Cardiac septum (tissue), 1 donor: ENCODE results near the gene AGRN. TPM values are rescaled to one million over a fixed set of nuclear protein-coding genes. Genes with fewer than 3 reads are reported as not detected.
"Not testable (repeated sequence)": the region's sequence is repeated elsewhere in the genome, so short reads cannot be mapped to it uniquely, and the experiment has no call there.

Experiments used
- DNase-seq: peaks from one replicate; pipeline ENCODE4 v3.0.0-alpha.2; 2020; ENCODE audit warnings: low spot score
- intact Hi-C: fragments of 100-400 bp; cut with DNase I; formaldehyde crosslinking; loops from one replicate; pipeline ENCODE4 v1.14.0; 2022
- long read RNA-seq: library from polyadenylated mRNA; unstranded; transcript quantifications from one replicate; pipeline ENCODE4 v2.0.0, GENCODE V29; 2021
- total RNA-seq: library from RNA; stranded (reverse); fragmentation: NEBNext Ultra II Directional; extraction: Animal tissue kit (Norgen Biotek cat#: 25700); gene quantifications from one replicate; pipeline ENCODE4 v1.2.1, GENCODE V29; 2021
- donor health status: DM: no; HTN: no; CAD: no.

AGRN gene
- total RNA-seq: 27.0 TPM
- long read RNA-seq, partial matches to known transcripts: 16 of 19 reads
- long read RNA-seq, other reads (novel, unspliced or antisense): 3 of 19 reads

- DNase-seq: no peak
- intact Hi-C loops: loop anchor here (2.0 to 10.0 kb wide), 3 partner anchors 19 to 97 kb away; partner anchors contain the start of genes C1orf159 and HES4
These were observed at the start of gene AGRN for GRCh38 chr1:1020000-1020404. Gene AGRN, plus strand, starts transcription at chr1:1020120. Its CDS starts 53 bp downstream, at chr1:1020173.

- intact Hi-C loops: no loop called here
- DNase-seq: no peak
These were observed 49.5 kb upstream of the AGRN start for GRCh38 chr1:970242-970972.

GRCh38 chr1:970973-971730, 48.8 kb upstream of the AGRN start:
- intact Hi-C loops: no loop called here
- no peak for DNase-seq

- DNase-seq: no peak
These were observed 48.0 kb upstream of the AGRN start for GRCh38 chr1:971751-972506.

GRCh38 chr1:972726-973458, 47.0 kb upstream of the AGRN start:
- no peak for DNase-seq
- intact Hi-C loops: no loop called here

More at GRCh38 chr1:971751-972506, 48.0 kb upstream of the AGRN start:
- intact Hi-C loops: no loop called here

- intact Hi-C loops: no loop called here
- no peak for DNase-seq
These were observed 46.2 kb upstream of the AGRN start for GRCh38 chr1:973459-974292.

DNA sequence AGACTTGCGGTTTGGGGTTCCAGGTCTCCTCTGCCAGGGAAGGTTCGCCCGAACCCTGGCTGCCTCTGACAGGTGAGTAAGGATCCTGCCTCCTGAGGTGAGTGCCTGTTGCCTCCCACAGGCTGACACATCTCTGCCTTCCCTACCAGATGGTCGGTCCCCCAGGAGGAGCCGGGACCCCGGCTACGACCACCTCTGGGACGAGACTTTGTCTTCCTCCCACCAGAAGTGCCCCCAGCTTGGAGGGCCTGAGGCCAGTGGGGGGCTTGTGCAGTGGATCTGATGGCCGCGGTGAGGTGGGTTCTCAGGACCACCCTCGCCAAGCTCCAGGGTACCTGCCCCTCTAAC, 45.7 kb upstream of the AGRN start:
- DNase-seq: no peak
- intact Hi-C loops: no loop called here

GRCh38 chr1:974687-975328, 45.1 kb upstream of the AGRN start:
- no peak for DNase-seq

GRCh38 chr1:975365-975764, 44.6 kb upstream of the AGRN start:
- intact Hi-C loops: no loop called here
- no peak for DNase-seq

More at GRCh38 chr1:974687-975328, 45.1 kb upstream of the AGRN start:
- intact Hi-C loops: no loop called here

DNA sequence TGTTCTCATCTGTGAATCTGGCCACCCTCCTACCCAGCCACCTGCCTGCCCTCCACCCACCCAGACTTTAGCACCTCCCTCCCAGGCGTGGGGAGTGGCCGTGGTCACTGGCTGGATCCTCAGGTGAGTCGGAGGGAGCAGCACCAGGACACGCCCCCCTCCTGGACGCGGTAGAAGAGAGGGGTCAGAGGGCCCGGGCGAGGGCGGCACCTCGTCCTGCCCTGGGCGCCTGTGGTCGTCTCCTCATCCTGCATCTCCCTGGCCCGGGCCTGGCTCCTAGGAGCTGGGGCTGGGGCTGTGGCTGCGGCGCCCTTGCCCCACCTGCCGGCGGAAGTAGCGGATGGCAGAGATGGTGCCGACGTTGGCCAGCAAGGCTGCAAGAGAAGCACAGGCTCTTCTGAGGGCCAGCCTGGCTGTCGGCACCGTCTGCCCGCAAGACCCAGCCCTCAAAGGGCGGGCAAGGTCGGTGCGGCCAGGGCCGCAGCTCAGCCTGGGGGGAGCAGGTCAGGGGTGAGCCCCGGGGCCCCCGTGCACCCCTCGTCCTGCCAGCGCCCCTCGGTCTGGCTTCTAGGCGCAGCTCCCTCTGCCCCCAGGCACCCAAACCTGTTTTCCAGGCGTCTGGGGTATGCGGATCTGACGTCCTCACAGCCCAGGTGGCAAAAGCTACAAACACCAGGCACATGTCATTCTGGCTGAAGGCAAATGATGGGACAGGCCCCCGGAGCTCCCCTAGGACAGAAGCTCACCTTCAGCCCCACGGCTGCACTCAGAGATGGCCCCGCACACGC, 43.8 kb upstream of the AGRN start:
- DNase-seq: no peak
- intact Hi-C loops: no loop called here

DNA sequence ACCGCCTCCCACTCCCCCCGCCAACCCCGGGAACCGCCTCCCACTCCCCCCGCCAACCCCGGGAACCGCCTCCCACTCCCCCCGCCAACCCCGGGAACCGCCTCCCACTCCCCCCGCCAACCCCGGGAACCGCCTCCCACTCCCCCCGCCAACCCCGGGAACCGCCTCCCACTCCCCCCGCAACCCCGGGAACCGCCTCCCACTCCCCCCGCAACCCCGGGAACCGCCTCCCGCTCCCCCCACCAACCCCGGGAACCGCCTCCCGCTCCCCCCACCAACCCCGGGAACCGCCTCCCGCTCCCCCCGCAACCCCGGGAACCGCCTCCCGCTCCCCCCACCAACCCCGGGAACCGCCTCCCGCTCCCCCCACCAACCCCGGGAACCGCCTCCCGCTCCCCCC, 43.1 kb upstream of the AGRN start:
- DNase-seq, intact Hi-C loops: not testable (repeated sequence)

DNA sequence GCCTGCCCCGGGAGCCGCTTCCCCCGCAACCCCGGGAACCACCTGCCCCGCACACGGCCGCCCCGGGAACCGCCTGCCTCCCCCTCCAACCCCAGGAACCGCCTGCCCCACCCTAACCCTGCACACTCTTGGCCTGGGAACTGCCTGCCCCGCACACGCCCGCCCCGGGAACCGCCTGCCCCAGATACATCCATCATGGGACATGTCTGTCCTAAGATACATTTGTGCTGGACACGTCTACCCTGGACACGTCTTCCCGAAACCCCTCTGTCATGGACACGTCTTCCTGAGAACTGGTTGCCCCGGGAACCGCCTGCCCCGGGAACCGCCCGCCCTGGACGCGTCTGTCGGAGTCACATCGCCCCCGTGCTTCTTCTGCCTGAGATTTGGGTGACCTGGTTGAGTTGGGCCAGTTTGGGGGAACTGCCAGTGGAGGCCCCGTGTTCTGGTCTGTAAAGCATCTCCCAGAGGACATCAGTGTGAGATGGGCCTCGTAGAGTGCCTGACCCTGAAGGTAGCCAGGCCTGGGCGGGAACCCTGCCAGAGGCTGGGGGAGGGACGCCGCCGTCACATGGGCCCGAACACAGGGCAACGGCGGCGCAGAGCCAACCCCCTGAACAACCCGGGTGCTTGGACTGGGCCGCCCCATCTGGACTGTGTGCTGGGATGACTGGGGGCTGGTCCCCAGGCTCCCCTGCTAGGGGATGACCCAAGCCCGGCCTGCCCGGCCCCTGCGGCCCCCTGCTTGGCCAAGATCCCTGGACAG, 41.7 kb upstream of the AGRN start:
- intact Hi-C loops: no loop called here
- DNase-seq: peak; percentile 75

DNA sequence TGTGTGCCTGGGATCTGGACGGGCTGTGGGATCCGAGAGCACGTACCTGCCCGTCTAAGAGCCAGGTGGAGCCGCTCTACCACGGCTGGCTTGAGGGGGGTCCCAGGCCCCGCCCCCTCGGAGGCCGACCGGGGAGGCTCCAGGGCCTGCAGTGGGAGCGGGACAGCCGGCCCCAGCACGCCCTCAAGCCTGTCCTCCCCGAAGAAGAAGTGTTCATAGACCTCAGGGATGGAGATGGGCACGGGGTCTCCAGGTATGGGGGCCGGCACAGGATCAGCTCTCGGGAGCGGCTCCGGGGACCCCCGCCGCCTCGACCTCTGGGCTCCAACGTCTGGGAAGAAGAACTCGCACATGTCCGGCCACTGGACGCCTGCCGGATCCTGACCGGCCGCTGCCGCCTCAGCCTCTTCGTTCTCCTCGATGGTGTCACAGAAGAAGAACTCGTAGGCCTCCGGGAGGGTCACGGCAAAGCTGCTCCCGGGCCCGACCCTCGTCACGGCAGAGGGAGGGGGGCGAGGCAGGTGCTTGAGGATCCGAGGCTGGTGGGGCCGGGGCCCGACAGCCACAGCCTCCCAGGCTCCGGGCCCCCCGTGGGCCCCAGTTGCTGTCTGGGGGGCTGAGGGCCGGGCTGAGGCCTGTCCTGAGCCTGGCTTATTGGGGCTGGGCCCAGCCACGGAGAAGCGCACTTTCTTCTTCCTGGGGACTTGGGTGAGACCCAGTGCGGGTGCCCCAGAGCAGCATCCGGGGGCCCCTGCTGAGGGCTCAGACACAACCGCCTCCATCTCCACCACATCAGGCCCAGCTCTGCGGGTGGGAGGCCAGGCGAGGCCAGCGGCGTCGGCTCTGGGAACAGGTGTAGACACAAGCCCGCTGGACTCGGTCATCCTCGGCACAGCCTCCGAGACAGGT, 40.8 kb upstream of the AGRN start:
- DNase-seq: no peak
- intact Hi-C loops: no loop called here

GRCh38 chr1:979744-980072, 40.2 kb upstream of the AGRN start:
- intact Hi-C loops: no loop called here
- no peak for DNase-seq

DNA sequence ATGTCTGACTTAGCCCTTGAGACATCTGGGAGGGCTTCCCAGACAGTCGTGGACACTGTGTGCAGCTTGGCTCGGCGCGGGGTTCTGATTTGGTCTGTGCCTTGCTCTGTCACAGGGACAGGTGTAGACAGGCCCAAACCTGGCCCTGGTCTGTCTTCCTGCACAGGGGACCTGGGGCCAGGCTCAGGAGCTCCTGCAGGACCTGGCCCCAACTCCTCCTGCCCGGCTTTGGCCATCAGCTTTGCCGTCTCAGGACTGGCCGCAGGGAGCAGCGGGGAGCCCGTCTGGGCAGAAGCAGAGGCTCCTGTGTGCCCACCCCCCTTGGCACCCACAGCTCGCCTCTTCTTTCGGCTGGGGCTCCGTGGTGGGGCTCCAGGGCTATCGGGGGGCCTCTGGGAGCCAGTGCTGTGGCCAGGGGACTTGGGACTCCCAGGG, 39.8 kb upstream of the AGRN start:
- DNase-seq: no peak
- intact Hi-C loops: no loop called here
